ENCODE data around the gene HLA-DQA1.
A peak's percentile ranks its signal among the peaks of the same experiment; 100 is the strongest.

HLA-DQA1 gene

DNA sequence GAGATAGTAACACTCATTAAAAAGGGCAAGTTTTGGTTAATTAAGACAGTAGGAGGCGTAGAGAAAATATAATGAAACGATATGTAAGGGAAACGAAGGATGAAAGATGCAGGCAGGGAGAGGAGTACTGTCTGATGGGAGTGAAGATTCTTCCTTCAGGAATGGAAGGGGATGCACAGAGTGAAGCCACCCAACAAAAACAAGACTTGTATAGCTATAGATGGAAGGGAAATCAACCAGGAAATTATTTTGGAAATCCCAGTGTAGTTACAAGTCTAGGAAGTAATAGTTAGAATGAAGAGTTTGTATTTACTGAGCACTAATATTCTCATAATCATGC lies 27.8 kb upstream of the HLA-DQA1 start:
- ChIA-PET POLR2A (interaction anchor here (0.5 to 1.1 kb wide), 6 partner anchors 16 to 362 kb away, joined by 3 to 6 read pairs (median 4); no protein-coding TSS in a partner anchor), CTCF (interaction anchor here (0.7 to 2.4 kb wide), 2 partner anchors 13 to 77 kb away, joined by 3 to 16 read pairs; no protein-coding TSS in a partner anchor)
- TF ChIP-seq CTCF (IDR thresholded peaks at IDR 0.05; ENCODE audit: control extremely low read depth, extremely low read depth, low read depth, missing control alignments) = no peak
- no peak for DNase-seq (ENCODE audit: extremely low spot score)

GRCh38 chr6:32609731-32610640 lies 27.2 kb upstream of the HLA-DQA1 start:
- no peak for TF ChIP-seq CTCF (IDR thresholded peaks at IDR 0.05; ENCODE audit: control extremely low read depth, extremely low read depth, low read depth, missing control alignments)
- peak; percentile 62 for DNase-seq (ENCODE audit: extremely low spot score)
- ChIA-PET CTCF (interaction anchor here (0.7 to 2.4 kb wide), 2 partner anchors 13 to 76 kb away, joined by 3 to 16 read pairs; no protein-coding TSS in a partner anchor), POLR2A (interaction anchor here (0.5 to 1.1 kb wide), 6 partner anchors 15 to 362 kb away, joined by 3 to 6 read pairs (median 4); no protein-coding TSS in a partner anchor)

DNA sequence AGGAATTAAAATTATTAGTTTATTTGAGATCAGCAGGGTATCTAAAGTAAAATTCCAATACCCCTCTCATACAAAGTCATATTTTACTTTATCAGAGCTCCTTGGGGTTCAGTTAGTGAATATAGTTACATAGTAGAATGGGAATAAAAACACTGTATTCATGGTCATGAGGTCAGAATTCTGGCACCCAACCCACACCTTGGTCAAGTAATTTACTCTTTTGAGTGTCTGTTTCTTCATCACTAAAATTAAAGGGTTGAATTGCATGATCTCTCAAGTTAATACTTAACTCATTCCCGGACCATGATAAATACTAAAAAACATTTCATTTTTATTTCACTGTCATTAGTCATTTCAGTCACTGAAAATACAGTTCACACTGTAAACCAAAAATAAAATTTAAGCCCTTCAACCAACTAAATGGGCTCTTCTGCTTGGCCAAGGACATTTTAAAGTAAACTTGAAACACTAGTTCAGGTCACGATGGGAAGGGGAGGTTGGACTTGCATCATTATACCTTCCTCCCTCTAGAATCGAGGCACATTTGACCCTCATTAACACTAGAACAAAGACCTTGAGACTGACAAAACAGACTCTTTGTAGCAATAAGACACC lies 26.4 kb upstream of the HLA-DQA1 start:
- DNase-seq (ENCODE audit: extremely low spot score) = no peak
- POLR2A ChIA-PET = no interaction called here
- CTCF ChIA-PET = interaction anchor here (2.4 kb wide), 1 partner anchor 12 kb away, joined by 16 read pairs; no protein-coding TSS in a partner anchor
- TF ChIP-seq CTCF (IDR thresholded peaks at IDR 0.05; ENCODE audit: control extremely low read depth, extremely low read depth, low read depth, missing control alignments) = no peak

DNA sequence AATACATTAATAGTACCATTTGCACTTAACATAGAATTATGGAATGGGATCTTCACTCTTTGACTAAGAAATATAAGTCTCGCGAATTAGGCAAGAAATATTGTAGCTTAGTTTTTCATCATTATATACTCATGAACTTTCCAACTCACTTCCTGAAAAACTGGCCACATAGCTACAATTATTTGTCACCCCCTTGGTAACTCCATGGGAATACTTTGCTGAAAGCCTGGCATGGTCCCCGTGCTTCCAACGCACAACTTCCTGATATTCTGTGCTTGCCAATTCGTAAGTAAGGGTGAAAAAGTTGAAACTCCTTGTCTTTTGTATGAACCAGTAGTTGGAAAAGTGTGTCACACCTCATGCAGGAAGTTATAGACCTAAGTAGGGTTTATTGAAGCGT lies 23.7 kb upstream of the HLA-DQA1 start:
- ChIA-PET POLR2A (no interaction called here), CTCF (interaction anchor here (1.3 to 1.9 kb wide), 2 partner anchors 9 to 16 kb away, joined by 3 to 17 read pairs; no protein-coding TSS in a partner anchor)
- no peak for TF ChIP-seq CTCF (IDR thresholded peaks at IDR 0.05; ENCODE audit: control extremely low read depth, extremely low read depth, low read depth, missing control alignments)
- no peak for DNase-seq (ENCODE audit: extremely low spot score)

DNA sequence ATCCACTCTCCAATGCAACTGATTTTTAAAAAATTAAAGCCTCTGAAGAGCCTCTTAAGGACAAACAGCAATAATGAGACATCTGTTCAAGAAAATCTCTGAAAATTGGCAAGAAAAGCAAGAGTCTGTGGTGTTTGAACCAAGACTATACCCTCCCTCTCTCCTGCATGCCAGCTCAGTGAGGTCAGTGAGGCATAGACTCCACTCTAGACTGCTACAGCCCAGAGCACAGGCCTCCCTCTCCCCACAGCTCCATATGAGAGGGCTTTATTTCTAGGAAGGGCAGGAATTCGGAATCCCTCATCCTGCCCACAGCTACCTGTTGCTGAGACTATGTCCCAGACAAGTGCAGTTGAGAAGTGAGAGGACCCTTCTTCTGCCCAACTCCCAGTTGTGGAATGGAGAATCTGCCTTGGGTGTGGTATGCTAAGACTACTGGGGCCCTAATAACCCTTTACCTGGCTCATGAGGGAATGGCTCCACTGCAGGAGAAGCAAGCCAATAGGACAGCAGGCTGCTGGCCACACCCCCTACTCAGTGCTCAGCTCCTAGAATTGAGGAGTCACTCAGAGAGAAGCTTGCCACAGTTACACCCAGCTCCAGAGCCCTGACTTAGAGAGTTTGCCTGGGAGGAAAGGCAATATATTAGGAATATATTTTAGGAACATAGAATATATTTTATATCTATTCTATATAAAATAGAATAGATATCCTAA lies 22.7 kb upstream of the HLA-DQA1 start:
- TF ChIP-seq CTCF (IDR thresholded peaks at IDR 0.05; ENCODE audit: control extremely low read depth, extremely low read depth, low read depth, missing control alignments) = no peak
- CTCF ChIA-PET = interaction anchor here (0.8 to 1.9 kb wide), 3 partner anchors 8 to 81 kb away, joined by 3 to 17 read pairs (median 4); no protein-coding TSS in a partner anchor
- DNase-seq (ENCODE audit: extremely low spot score) = no peak
- POLR2A ChIA-PET = no interaction called here
